H9 (cell line): ENCODE measurements around the gene HAUS2. TPM values are rescaled to one million over a fixed set of nuclear protein-coding genes. Genes with fewer than 3 reads are reported as not detected.

Source experiments
- DNase-seq: peaks from one replicate; pipeline ENCODE4 v3.0.0-alpha.2; 2017
- H2AFZ ChIP-seq: one replicate; pipeline ENCODE4 v1.6.1; 2013; ENCODE audit warnings: mild to moderate bottlenecking, low read length, control low read depth, moderate library complexity
- H2AK5ac ChIP-seq: 2 replicates; pipeline ENCODE4 v1.6.1; 2013; ENCODE audit warnings: low read length, control low read depth, mixed read lengths; ENCODE audit not compliant: insufficient read length
- H2BK120ac ChIP-seq: one replicate; pipeline ENCODE4 v1.6.1; 2013; ENCODE audit warnings: low read depth, mild to moderate bottlenecking, low read length, control low read depth, inconsistent platforms; ENCODE audit not compliant: poor library complexity, severe bottlenecking
- H2BK12ac ChIP-seq: 2 replicates; pipeline ENCODE4 v1.6.1; 2013; ENCODE audit warnings: low read length, control low read depth, mixed read lengths, low read depth; ENCODE audit not compliant: insufficient read length
- H2BK15ac ChIP-seq: 2 replicates; pipeline ENCODE4 v1.6.1; 2013; ENCODE audit warnings: low read depth, low read length, control low read depth
- H2BK20ac ChIP-seq: one replicate; pipeline ENCODE4 v1.6.1; 2013; ENCODE audit warnings: low read depth, mild to moderate bottlenecking, low read length, control low read depth, inconsistent platforms; ENCODE audit not compliant: poor library complexity, severe bottlenecking
- H2BK5ac ChIP-seq: 2 replicates; pipeline ENCODE4 v1.6.1; 2013; ENCODE audit warnings: low read length, control low read depth, mixed read lengths; ENCODE audit not compliant: insufficient read length
- H3K14ac ChIP-seq: 2 replicates; pipeline ENCODE4 v1.6.1; 2013; ENCODE audit warnings: low read length, control low read depth; ENCODE audit not compliant: insufficient read depth
- H3K18ac ChIP-seq: 2 replicates; pipeline ENCODE4 v1.6.1; 2013; ENCODE audit warnings: low read depth, mild to moderate bottlenecking, mixed read lengths, low read length, control low read depth; ENCODE audit not compliant: insufficient read length
- H3K23ac ChIP-seq: 2 replicates; pipeline ENCODE4 v1.6.1; 2013; ENCODE audit warnings: low read length, control low read depth, mixed read lengths, low read depth; ENCODE audit not compliant: insufficient read length
- H3K23me2 ChIP-seq: 2 replicates; pipeline ENCODE4 v1.6.1; 2013; ENCODE audit warnings: low read depth, mild to moderate bottlenecking, mixed read lengths, low read length, control low read depth; ENCODE audit not compliant: insufficient read length, poor library complexity, severe bottlenecking
- H3K27ac ChIP-seq: 2 replicates; pipeline ENCODE4 v1.5.1; 2013; ENCODE audit warnings: low read length, control low read depth, mixed read lengths, low read depth; ENCODE audit not compliant: insufficient read length
- H3K27me3 ChIP-seq: 2 replicates; pipeline ENCODE4 v1.6.1; 2013; ENCODE audit warnings: low read length, control low read depth, inconsistent platforms; ENCODE audit not compliant: insufficient read depth
- H3K4ac ChIP-seq: 2 replicates; pipeline ENCODE4 v1.6.1; 2013; ENCODE audit warnings: low read depth, mild to moderate bottlenecking, control low read depth, inconsistent platforms, low read length, moderate library complexity
- H3K4me1 ChIP-seq: 2 replicates; pipeline ENCODE4 v1.6.1; 2013; ENCODE audit warnings: low read length, control low read depth, inconsistent platforms; ENCODE audit not compliant: insufficient read depth
- H3K4me2 ChIP-seq: 2 replicates; pipeline ENCODE4 v1.6.1; 2013; ENCODE audit warnings: low read length, control low read depth, mixed read lengths; ENCODE audit not compliant: insufficient read length, insufficient read depth
- H3K56ac ChIP-seq: 2 replicates; pipeline ENCODE4 v1.6.1; 2013; ENCODE audit warnings: low read depth, mild to moderate bottlenecking, mixed read lengths, low read length, control low read depth; ENCODE audit not compliant: insufficient read length
- H3K79me1 ChIP-seq: 2 replicates; pipeline ENCODE4 v1.6.1; 2013; ENCODE audit warnings: low read depth, mild to moderate bottlenecking, moderate library complexity, low read length, control low read depth, inconsistent platforms; ENCODE audit not compliant: insufficient read depth, poor library complexity, severe bottlenecking
- H3K79me2 ChIP-seq: 2 replicates; pipeline ENCODE4 v1.6.1; 2013; ENCODE audit warnings: low read length, control low read depth, inconsistent platforms; ENCODE audit not compliant: insufficient read depth
- H3K9ac ChIP-seq: 2 replicates; pipeline ENCODE4 v1.6.1; 2013; ENCODE audit warnings: low read length, control low read depth, mixed read lengths; ENCODE audit not compliant: insufficient read length; ENCODE audit errors: extremely low read depth
- H3K9me3 ChIP-seq: one replicate; pipeline ENCODE4 v1.6.1; 2013; ENCODE audit warnings: low read depth, low read length, inconsistent platforms; ENCODE audit not compliant: control insufficient read depth
- H3T11ph ChIP-seq: one replicate; pipeline ENCODE4 v1.6.1; 2013; ENCODE audit warnings: mild to moderate bottlenecking, low read length, control low read depth, inconsistent platforms
- H4K20me1 ChIP-seq: one replicate; pipeline ENCODE4 v1.6.1; 2013; ENCODE audit not compliant: control insufficient read depth, insufficient read length, insufficient read depth
- H4K5ac ChIP-seq: 2 replicates; pipeline ENCODE4 v1.6.1; 2013; ENCODE audit warnings: low read depth, mild to moderate bottlenecking, mixed read lengths, low read length, control low read depth; ENCODE audit not compliant: insufficient read length
- H4K8ac ChIP-seq: replicated peaks from 2 replicates; pipeline ENCODE4 v1.6.1; 2013; ENCODE audit warnings: low read length, control low read depth, mixed read lengths, low read depth; ENCODE audit not compliant: insufficient read length
- H4K91ac ChIP-seq: 2 replicates; pipeline ENCODE4 v1.6.1; 2013; ENCODE audit warnings: low read depth, mild to moderate bottlenecking, moderate library complexity, mixed read lengths, low read length, control low read depth; ENCODE audit not compliant: insufficient read length
- H3K27ac Mint-ChIP-seq, 3 experiments: 2 replicates in 2 of 3; 3 replicates in 1 of 3; pipeline ENCODE4 v1.8.0; 2020 to 2021; ENCODE audit warnings: mixed read lengths in 3 of 3, mild to moderate bottlenecking in 1 of 3, moderate library complexity in 1 of 3
- H3K27me3 Mint-ChIP-seq: 2 replicates; pipeline ENCODE4 v1.8.0; 2021; ENCODE audit warnings: low read depth, mild to moderate bottlenecking, moderate library complexity, mixed read lengths
- H3K36me3 Mint-ChIP-seq, 3 experiments: 2 replicates in 2 of 3; 3 replicates in 1 of 3; pipeline ENCODE4 v1.8.0; 2020 to 2021; ENCODE audit warnings: low read depth in 3 of 3, mixed read lengths in 3 of 3; ENCODE audit not compliant: insufficient read depth in 1 of 3
- H3K4me1 Mint-ChIP-seq, 2 experiments: 2 replicates each; pipeline ENCODE4 v1.8.0; 2020; ENCODE audit warnings: mixed read lengths in 2 of 2
- H3K4me3 Mint-ChIP-seq, 2 experiments: 2 replicates in 1 of 2; 3 replicates in 1 of 2; pipeline ENCODE4 v1.8.0; 2020 to 2021; ENCODE audit warnings: mild to moderate bottlenecking in 2 of 2, mixed read lengths in 2 of 2, moderate library complexity in 1 of 2
- H3K9me3 Mint-ChIP-seq, 2 experiments: 2 replicates in 1 of 2; 3 replicates in 1 of 2; pipeline ENCODE4 v1.8.0; 2020; ENCODE audit warnings: mild to moderate bottlenecking in 2 of 2, mixed read lengths in 2 of 2, moderate library complexity in 1 of 2
- WGBS: extraction: QIAGEN DNeasy Blood & Tissue Kit; methylation state at CpG from one replicate; pipeline ENCODE4 v1.1.7; 2013; ENCODE audit warnings: missing lambda C conversion rate, low lambda C conversion rate, mixed read lengths; ENCODE audit not compliant: insufficient read length; ENCODE audit errors: extremely low coverage; 5-methylcytosine and 5-hydroxymethylcytosine counted together
- total RNA-seq: library from RNA; stranded (reverse); gene quantifications from 2 replicates; pipeline ENCODE4 v1.2.1, GENCODE V29; 2021
- TF ChIP-seq, protein P1 (sequence below): fragments of 200-600 bp; sonication (generic); conservative IDR thresholded peaks from 3 replicates; pipeline ENCODE4 v1.8.0; 2021; ENCODE audit warnings: antibody characterized with exemption, mild to moderate bottlenecking

Gene HAUS2
- total RNA-seq, 1 experiment from 2014 or later, result 42.5 TPM

DNA sequence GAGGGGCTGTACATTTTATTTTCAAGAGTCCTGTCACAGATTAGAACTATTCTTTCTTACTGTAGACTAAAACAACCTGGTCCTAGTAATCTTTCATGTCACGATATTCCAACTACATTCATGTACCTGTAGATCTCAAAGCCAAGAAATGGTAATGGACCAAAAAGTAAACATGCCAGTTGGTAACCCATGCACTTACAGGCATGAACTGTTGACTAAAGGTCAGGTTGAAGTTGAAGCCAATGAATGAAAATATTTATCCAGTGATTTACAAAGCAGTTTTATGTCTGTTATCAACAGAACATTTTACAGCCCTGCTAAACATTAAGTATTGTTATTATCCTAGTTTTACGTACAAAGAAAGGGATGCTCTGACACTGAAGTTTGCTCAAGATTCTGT, 25.3 kb upstream of the HAUS2 start:
- Histone ChIP-seq H3K79me1 (no peaks in the 10 kb centered on the region), H3K18ac (no peak overlapping the region), H3K79me2 (no peaks in the 10 kb centered on the region), H3K23me2 (no peaks in the 10 kb centered on the region), H3K56ac (no peak overlapping the region), H3K23ac (no peak overlapping the region), H3K27me3 (no peaks in the 10 kb centered on the region), H2BK5ac (no peak overlapping the region), H2BK15ac (no peak overlapping the region), H2BK12ac (no peak overlapping the region), H3K4me1 (no peaks in the 10 kb centered on the region), H3K14ac (no peak overlapping the region), H4K91ac (no peak overlapping the region), H2AK5ac (no peak overlapping the region), H3K4me2 (no peak overlapping the region), H3T11ph (no peak overlapping the region), H3K27ac (no peak overlapping the region), H2BK120ac (no peak overlapping the region), H4K20me1 (no peaks in the 10 kb centered on the region), H3K9ac (no peak overlapping the region), H3K4ac (no peak overlapping the region), H2AFZ (no peak overlapping the region), H4K5ac (no peak overlapping the region), H2BK20ac (no peak overlapping the region), H4K8ac (no peak overlapping the region), H3K9me3 (no peaks in the 10 kb centered on the region)
- Mint-ChIP-seq H3K9me3 (no peaks in the 10 kb centered on the region), H3K4me3 (no peak overlapping the region), H3K27ac (no peak overlapping the region; a peak in 1 of 7 replicates), H3K27me3 (no peaks in the 10 kb centered on the region), H3K36me3 (peaks cover 7 to 47% (median 31%) of the 10 kb centered on the region in 3 experiments), H3K4me1 (no peaks in the 10 kb centered on the region)
- DNase-seq, result no peak
- TF ChIP-seq, protein P1, sequence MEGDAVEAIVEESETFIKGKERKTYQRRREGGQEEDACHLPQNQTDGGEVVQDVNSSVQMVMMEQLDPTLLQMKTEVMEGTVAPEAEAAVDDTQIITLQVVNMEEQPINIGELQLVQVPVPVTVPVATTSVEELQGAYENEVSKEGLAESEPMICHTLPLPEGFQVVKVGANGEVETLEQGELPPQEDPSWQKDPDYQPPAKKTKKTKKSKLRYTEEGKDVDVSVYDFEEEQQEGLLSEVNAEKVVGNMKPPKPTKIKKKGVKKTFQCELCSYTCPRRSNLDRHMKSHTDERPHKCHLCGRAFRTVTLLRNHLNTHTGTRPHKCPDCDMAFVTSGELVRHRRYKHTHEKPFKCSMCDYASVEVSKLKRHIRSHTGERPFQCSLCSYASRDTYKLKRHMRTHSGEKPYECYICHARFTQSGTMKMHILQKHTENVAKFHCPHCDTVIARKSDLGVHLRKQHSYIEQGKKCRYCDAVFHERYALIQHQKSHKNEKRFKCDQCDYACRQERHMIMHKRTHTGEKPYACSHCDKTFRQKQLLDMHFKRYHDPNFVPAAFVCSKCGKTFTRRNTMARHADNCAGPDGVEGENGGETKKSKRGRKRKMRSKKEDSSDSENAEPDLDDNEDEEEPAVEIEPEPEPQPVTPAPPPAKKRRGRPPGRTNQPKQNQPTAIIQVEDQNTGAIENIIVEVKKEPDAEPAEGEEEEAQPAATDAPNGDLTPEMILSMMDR, result no peak
- WGBS, result no CpG with 5 or more reads among the region's 2 CpGs
